LHCN-M2 (cell line): ENCODE results near the gene DSE. TPM values are rescaled to one million over a fixed set of nuclear protein-coding genes. Genes with fewer than 3 reads are reported as not detected.

Source experiments
- DNase-seq: peaks from one replicate; pipeline ENCODE4 v3.0.0-alpha.2; 2012; ENCODE audit warnings: low read depth
- total RNA-seq: library from RNA; depleted of rRNA; stranded (reverse); fragments of >200 nt; gene quantifications from 2 replicates; pipeline ENCODE4 v1.2.3, GENCODE V29; 2014

Gene DSE
- total RNA-seq, 1 experiment from 2014 or later: 28.4 TPM

GRCh38 chr6:116409756-116410155 is 39.0 kb downstream of the DSE start:
- DNase-seq: no peak

GRCh38 chr6:116411284-116411623 is 40.5 kb downstream of the DSE start:
- DNase-seq: peak; percentile 73

- peak; percentile 40 for DNase-seq
These were observed 41.5 kb downstream of the DSE start for GRCh38 chr6:116412270-116412669.

- no peak for DNase-seq
These were observed 42.6 kb downstream of the DSE start for GRCh38 chr6:116413357-116413756.

GRCh38 chr6:116417661-116418060 is 46.9 kb downstream of the DSE start:
- DNase-seq: no peak

- DNase-seq: peak; percentile 54
These were observed 48.5 kb downstream of the DSE start for GRCh38 chr6:116419069-116419786.

- DNase-seq: no peak
These were observed 49.6 kb downstream of the DSE start for GRCh38 chr6:116420341-116420740.

GRCh38 chr6:116422238-116422637 is 51.5 kb downstream of the DSE start:
- no peak for DNase-seq

- DNase-seq: peak; percentile 67
These were observed 53.3 kb downstream of the DSE start for GRCh38 chr6:116424001-116424400.

GRCh38 chr6:116426551-116426950 is 55.8 kb downstream of the DSE start:
- DNase-seq: no peak

- no peak for DNase-seq
These were observed 58.4 kb downstream of the DSE start for GRCh38 chr6:116429111-116429510.

- no peak for DNase-seq
These were observed 60.1 kb downstream of the DSE start for GRCh38 chr6:116430860-116431259.

- no peak for DNase-seq
These were observed 61.3 kb downstream of the DSE start for GRCh38 chr6:116431964-116432595.

GRCh38 chr6:116433206-116433712 is 62.5 kb downstream of the DSE start:
- no peak for DNase-seq

- no peak for DNase-seq
These were observed 63.4 kb downstream of the DSE start for GRCh38 chr6:116434056-116434725.

- DNase-seq: no peak
These were observed 65.8 kb downstream of the DSE start for GRCh38 chr6:116436586-116436985.

GRCh38 chr6:116437656-116438055 is 66.9 kb downstream of the DSE start:
- DNase-seq: no peak

- peak; percentile 47 for DNase-seq
These were observed 68.1 kb downstream of the DSE start for GRCh38 chr6:116438590-116439448.

- peak; percentile 39 for DNase-seq
These were observed 68.8 kb downstream of the DSE start for GRCh38 chr6:116439522-116440051.

- no peak for DNase-seq
These were observed 72.4 kb downstream of the DSE start for GRCh38 chr6:116443105-116443504.

- DNase-seq: peak; percentile 40
These were observed 73.3 kb downstream of the DSE start for GRCh38 chr6:116444092-116444491.
